Sigmoid colon (tissue), 7 donors: Measurements from ENCODE around the gene HPGDS. TPM values are rescaled to one million over a fixed set of nuclear protein-coding genes. Genes with fewer than 3 reads are reported as not detected.

Experiments
- DNase-seq: peaks from one replicate; pipeline ENCODE4 v3.0.0-alpha.2; 2019
- H3K27ac ChIP-seq, 4 donors: fragments of 200-600 bp; sonication (generic); one replicate each; pipeline ENCODE4 v1.5.1; 2016 to 2019; ENCODE audit warnings: mild to moderate bottlenecking in 1 of 4
- H3K27me3 ChIP-seq, 3 donors: fragments of 200-600 bp; sonication (generic); one replicate each; pipeline ENCODE4 v1.5.1; 2019; ENCODE audit warnings: mild to moderate bottlenecking in 1 of 3
- H3K36me3 ChIP-seq, 4 donors: fragments of 200-600 bp; sonication (generic); one replicate each; pipeline ENCODE4 v1.5.1; 2016 to 2019
- H3K4me1 ChIP-seq, 4 donors: fragments of 200-600 bp; sonication (generic); one replicate each; pipeline ENCODE4 v1.5.1; 2017 to 2019
- H3K4me3 ChIP-seq, 4 donors: fragments of 200-600 bp; sonication (generic); one replicate each; pipeline ENCODE4 v1.5.1; 2017 to 2019; ENCODE audit warnings: mild to moderate bottlenecking in 2 of 4, moderate library complexity in 1 of 4
- H3K9me3 ChIP-seq, 4 donors: fragments of 200-600 bp in 3 of 4; sonication (generic) in 3 of 4; one replicate each; pipeline versions ENCODE4 v1.5.1 to v1.6.1; 2013 to 2019
- CTCF ChIP-seq, 4 experiments: fragments of 450-650 bp in 3 of 4; fragments of 200-600 bp in 1 of 4; IDR thresholded peaks; one replicate each; pipeline ENCODE4 v1.5.1; 2016 to 2019; ENCODE audit warnings: antibody characterized with exemption in 4 of 4, mild to moderate bottlenecking in 3 of 4, moderate library complexity in 2 of 4
- EP300 ChIP-seq, 4 donors: sonication (generic); formaldehyde crosslinking; IDR thresholded peaks; one replicate each; pipeline ENCODE4 v1.6.1; 2017; ENCODE audit warnings: antibody characterized with exemption in 4 of 4
- POLR2A ChIP-seq, 2 donors: fragments of 450-650 bp; IDR thresholded peaks; one replicate each; pipeline ENCODE4 v1.6.1; 2016; ENCODE audit warnings: antibody characterized with exemption in 2 of 2, mild to moderate bottlenecking in 2 of 2, moderate library complexity in 2 of 2
- POLR2AphosphoS5 ChIP-seq, 4 donors: sonication (generic); formaldehyde crosslinking; IDR thresholded peaks; one replicate each; pipeline ENCODE4 v1.6.1; 2017; ENCODE audit warnings: antibody characterized with exemption in 4 of 4
- WGBS, 2 donors: extraction: QIAGEN DNeasy Blood & Tissue Kit; methylation state at CpG; one replicate each; pipeline ENCODE4 v1.1.7; 2013; 5-methylcytosine and 5-hydroxymethylcytosine counted together
- intact Hi-C: fragments of 100-400 bp; cut with DNase I; formaldehyde crosslinking; loops from one replicate; pipeline ENCODE4 v1.15.1; 2023
- polyA plus RNA-seq, 3 donors: library from polyadenylated mRNA; stranded (reverse); fragments of 200-250 nt; gene quantifications; one replicate each; pipeline ENCODE4 v1.2.3, GENCODE V29; 2013
- total RNA-seq, 4 donors: library from RNA; depleted of rRNA; stranded (reverse); fragments of >200 nt; gene quantifications; one replicate each; pipeline ENCODE4 v1.1.0, GENCODE V29; 2016
- donor health status: healthy with polysubstance abuse.
- donor health status: Bipolar disorder and iron deficiency.
- donor health status: healthy.

HPGDS gene
- total and polyA plus RNA-seq, 7 donors, result 0.54 to 3.7 (median 2.1) TPM

- Histone ChIP-seq H3K4me3 (no peak overlapping the region), H3K27ac (no peak overlapping the region), H3K36me3 (peaks cover 0 to 73% (median 11%) of the 10 kb centered on the region in 4 donors), H3K4me1 (no peaks in the 10 kb centered on the region), H3K27me3 (no peaks in the 10 kb centered on the region), H3K9me3 (no peaks in the 10 kb centered on the region)
- intact Hi-C loops, result no loop called here
- 38 to 73% methylated on average over 2 of the region's 2 CpGs for WGBS, 2 donors
- DNase-seq, result no peak
- TF ChIP-seq POLR2A (IDR thresholded peaks at IDR 0.05) (no peak), EP300 (IDR thresholded peaks at IDR 0.05) (no peak), POLR2AphosphoS5 (IDR thresholded peaks at IDR 0.05) (no peak), CTCF (IDR thresholded peaks at IDR 0.05) (no peak)
Measured at GRCh38 chr4:94271248-94271647, 71.4 kb downstream of the HPGDS start.

DNA sequence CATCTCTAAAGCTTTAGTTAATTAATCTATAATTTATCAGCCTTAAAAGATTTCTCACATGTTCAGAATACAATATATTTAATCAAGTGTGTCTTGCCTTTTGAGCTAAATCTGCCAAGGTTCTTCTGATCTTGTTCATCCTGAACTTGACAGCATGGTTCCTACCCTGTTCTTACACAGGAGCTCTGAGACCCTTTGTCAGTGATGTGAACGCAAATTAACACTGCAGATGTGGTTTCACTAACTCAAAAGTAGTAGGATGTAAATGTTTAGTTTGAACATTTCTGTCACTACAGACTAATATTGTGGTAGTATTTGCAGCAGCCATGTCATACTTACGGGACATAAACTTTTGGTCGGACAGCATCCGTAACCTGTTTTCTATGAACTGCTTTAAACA lies 75.6 kb downstream of the HPGDS start:
- H3K27me3 ChIP-seq, result no peaks in the 10 kb centered on the region
- intact Hi-C loops, result no loop called here
- H3K27ac ChIP-seq, result no peak overlapping the region
- H3K4me3 ChIP-seq, result no peak overlapping the region
- H3K36me3 ChIP-seq, result peaks cover 0 to 55% (median 1%) of the 10 kb centered on the region in 4 donors
- no peaks in the 10 kb centered on the region for H3K9me3 ChIP-seq
- WGBS, 2 donors, result 95 to 98% methylated on average over 4 of the region's 4 CpGs
- no peak for TF ChIP-seq POLR2A (IDR thresholded peaks at IDR 0.05)
- TF ChIP-seq EP300 (IDR thresholded peaks at IDR 0.05), result no peak
- TF ChIP-seq CTCF (IDR thresholded peaks at IDR 0.05), result no peak
- TF ChIP-seq POLR2AphosphoS5 (IDR thresholded peaks at IDR 0.05), result no peak
- no peak for DNase-seq
- no peaks in the 10 kb centered on the region for H3K4me1 ChIP-seq

- intact Hi-C loops, result no loop called here
- Histone ChIP-seq H3K36me3 (peaks cover 0 to 39% (median 3%) of the 10 kb centered on the region in 4 donors), H3K27me3 (no peaks in the 10 kb centered on the region), H3K4me1 (no peaks in the 10 kb centered on the region), H3K9me3 (no peaks in the 10 kb centered on the region), H3K27ac (no peak overlapping the region), H3K4me3 (no peak overlapping the region)
- TF ChIP-seq POLR2AphosphoS5 (IDR thresholded peaks at IDR 0.05) (no peak), CTCF (IDR thresholded peaks at IDR 0.05) (no peak), POLR2A (IDR thresholded peaks at IDR 0.05) (no peak), EP300 (IDR thresholded peaks at IDR 0.05) (no peak)
- no peak for DNase-seq
- 90 to 94% methylated on average over 5 of the region's 5 CpGs for WGBS, 2 donors
Measured at GRCh38 chr4:94262163-94263016, 80.2 kb downstream of the HPGDS start.

GRCh38 chr4:94256828-94257227 lies 85.8 kb downstream of the HPGDS start:
- Histone ChIP-seq H3K4me3 (no peak overlapping the region), H3K27me3 (no peaks in the 10 kb centered on the region), H3K9me3 (no peaks in the 10 kb centered on the region), H3K36me3 (peaks cover 3 to 47% (median 10%) of the 10 kb centered on the region in 4 donors), H3K27ac (no peak overlapping the region), H3K4me1 (no peaks in the 10 kb centered on the region)
- intact Hi-C loops, result no loop called here
- no peak for TF ChIP-seq POLR2AphosphoS5 (IDR thresholded peaks at IDR 0.05)
- TF ChIP-seq EP300 (IDR thresholded peaks at IDR 0.05), result no peak
- TF ChIP-seq POLR2A (IDR thresholded peaks at IDR 0.05), result no peak
- TF ChIP-seq CTCF (IDR thresholded peaks at IDR 0.05), result no peak
- no peak for DNase-seq
